Mucosa of stomach (tissue), 1 donor: Measurements from ENCODE around the gene CCNL1.
A peak's percentile ranks its signal among the peaks of the same experiment; 100 is the strongest.
"Not testable (repeated sequence)": the region's sequence is repeated elsewhere in the genome, so short reads cannot be mapped to it uniquely, and the experiment has no call there.

Experiments
- H3K27me3 ChIP-seq: one replicate; pipeline ENCODE4 v1.7.0; 2013; ENCODE audit warnings: mild to moderate bottlenecking, low read length; ENCODE audit not compliant: control insufficient read depth, insufficient read depth
- H3K36me3 ChIP-seq: one replicate; pipeline ENCODE4 v1.7.0; 2013; ENCODE audit warnings: low read length; ENCODE audit not compliant: control insufficient read depth, insufficient read depth
- H3K4me1 ChIP-seq: one replicate; pipeline ENCODE4 v1.7.0; 2013; ENCODE audit warnings: mild to moderate bottlenecking, low read length; ENCODE audit not compliant: control insufficient read depth, insufficient read depth
- H3K4me3 ChIP-seq: one replicate; pipeline ENCODE4 v1.7.0; 2013; ENCODE audit warnings: low read length
- H3K9ac ChIP-seq: one replicate; pipeline ENCODE4 v1.7.0; 2013; ENCODE audit warnings: mild to moderate bottlenecking, low read length, moderate library complexity
- H3K9me3 ChIP-seq: one replicate; pipeline ENCODE4 v1.7.0; 2013; ENCODE audit warnings: mild to moderate bottlenecking, low read length, moderate library complexity; ENCODE audit not compliant: control insufficient read depth
- donor health status: Pancreatic carcinoma.

Gene CCNL1

DNA sequence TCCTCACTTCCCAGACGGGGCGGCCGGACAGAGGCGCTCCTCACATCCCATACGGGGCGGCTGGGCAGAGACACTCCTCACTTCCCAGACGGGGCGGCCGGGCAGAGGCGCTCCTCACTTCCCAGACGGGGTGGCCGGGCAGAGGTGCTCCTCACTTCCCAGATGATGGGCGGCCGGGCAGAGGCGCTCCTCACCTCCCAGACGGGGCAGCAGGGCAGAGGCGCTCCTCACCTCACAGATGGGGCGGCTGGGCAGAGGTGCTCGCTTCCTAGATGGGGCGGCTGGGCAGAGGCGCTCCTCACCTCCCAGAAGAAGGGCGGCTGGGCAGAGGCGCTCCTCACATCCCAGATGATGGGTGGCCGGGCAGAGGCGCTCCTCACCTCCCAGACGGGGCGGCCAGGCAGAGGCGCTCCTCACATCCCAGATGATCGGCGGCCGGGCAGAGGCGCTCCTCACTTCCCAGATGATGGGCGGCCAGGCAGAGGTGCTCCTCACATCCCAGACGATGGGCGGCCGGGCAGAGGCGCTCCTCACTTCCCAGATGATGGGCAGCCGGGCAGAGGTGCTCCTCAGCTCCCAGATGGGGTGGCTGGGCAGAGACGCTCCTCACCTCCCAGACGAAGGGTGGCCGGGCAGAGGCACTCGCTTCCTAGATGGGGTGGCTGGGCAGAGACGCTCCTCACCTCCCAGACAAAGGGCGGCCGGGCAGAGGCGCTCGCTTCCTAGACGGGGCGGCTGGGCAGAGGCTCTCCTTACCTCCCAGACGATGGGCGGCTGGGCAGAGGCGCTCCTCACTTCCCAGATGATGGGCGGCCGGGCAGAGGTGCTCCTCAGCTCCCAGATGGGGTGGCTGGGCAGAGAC lies 18.8 kb upstream of the CCNL1 start:
- H3K9me3 ChIP-seq, H3K9ac ChIP-seq, H3K4me3 ChIP-seq, H3K27me3 ChIP-seq, H3K36me3 ChIP-seq: not testable (repeated sequence)
- H3K4me1 ChIP-seq = peaks cover 11% of the 10 kb centered on the region

DNA sequence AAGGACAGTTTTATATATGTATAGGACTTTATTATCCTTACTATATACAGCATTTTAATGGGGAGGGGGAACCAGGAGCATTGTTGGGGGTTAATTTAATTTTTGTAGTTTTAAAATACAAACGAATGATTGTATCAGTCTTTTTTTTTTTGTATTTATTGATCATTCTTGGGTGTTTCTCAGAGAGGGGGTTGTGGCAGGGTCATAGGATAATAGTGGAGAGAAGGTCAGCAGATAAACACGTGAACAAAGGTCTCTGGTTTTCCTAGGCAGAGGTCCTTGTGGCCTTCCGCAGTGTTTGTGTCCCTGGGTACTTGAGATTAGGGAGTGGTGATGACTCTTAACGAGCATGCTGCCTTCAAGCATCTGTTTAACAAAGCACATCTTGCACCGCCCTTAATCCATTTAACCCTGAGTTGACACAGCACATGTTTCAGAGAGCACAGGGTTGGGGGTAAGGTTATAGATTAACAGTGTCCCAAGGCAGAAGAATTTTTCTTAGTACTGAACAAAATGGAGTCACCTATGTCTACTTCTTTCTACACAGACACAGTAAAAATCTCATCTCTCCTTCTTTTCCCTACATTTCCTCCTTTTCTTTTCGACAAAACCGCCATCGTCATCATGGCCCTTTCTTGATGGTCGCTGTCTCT lies 18.0 kb upstream of the CCNL1 start:
- not testable (repeated sequence) for H3K27me3 ChIP-seq, H3K9ac ChIP-seq, H3K9me3 ChIP-seq, H3K4me3 ChIP-seq, H3K36me3 ChIP-seq
- H3K4me1 ChIP-seq = peaks cover 11% of the 10 kb centered on the region

DNA sequence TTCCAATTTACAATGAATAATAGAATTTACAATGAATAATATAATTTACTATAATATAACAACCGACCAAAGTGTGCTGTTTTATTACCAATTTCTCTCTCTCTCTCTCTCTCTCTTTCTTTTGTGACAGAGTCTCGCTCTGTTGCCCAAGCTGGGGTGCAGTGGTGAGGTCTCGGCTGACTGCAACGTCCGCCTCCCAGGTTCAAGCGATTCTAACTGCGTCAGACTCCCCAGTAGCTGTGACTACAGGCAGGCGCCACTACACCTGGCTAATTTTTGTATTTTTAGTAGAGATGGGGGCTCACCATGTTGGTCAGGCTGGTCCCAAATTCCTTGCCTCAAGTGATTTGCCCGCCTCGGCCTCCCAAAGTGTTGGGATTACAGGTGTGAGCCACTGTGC lies 17.0 kb upstream of the CCNL1 start:
- H3K9ac ChIP-seq = no peak overlapping the region
- H3K4me1 ChIP-seq = peaks cover 11% of the 10 kb centered on the region
- no peaks in the 10 kb centered on the region for H3K36me3 ChIP-seq
- H3K4me3 ChIP-seq = no peak overlapping the region
- H3K9me3 ChIP-seq = no peaks in the 10 kb centered on the region
- H3K27me3 ChIP-seq = no peaks in the 10 kb centered on the region

DNA sequence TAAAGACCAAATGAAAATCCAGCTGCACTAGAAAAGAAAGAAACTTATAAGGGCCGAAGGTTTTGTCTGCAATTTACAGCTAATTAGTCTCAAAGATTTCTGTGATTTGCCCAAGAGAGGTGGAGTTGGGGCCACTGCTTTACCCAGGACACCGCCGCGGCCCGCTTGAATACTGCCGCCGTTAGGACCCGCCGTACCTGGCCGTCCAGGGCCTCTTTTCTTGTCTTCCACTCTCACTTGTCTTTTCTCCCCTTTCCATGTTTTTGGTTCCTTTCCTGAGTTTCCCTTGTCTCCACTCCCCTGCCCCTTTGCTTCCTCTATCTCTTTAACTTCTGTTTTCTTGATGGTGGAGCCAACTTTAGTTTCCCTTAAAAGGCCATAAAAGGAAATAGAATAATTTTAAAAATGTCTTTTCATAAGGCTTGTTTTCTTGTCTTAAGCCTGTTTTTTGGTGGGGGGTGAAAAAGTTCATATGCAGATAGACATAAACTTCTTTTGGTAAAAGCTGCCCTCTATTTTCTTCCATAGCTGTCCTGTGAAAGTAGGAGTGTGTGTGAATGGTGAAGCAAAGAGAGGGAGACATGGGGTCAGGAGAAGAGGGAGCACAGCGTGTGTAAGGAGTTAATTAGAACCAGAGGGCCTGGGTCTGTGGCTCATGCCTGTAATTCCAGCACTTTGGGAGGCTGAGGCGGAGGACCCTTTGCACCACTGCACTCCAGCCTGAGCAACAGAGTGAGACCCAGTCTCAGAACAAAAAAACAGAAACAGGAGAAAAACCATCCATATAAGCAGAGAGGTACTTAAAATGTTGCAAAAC lies 16.0 kb upstream of the CCNL1 start:
- no peaks in the 10 kb centered on the region for H3K9me3 ChIP-seq
- no peaks in the 10 kb centered on the region for H3K36me3 ChIP-seq
- peak overlapping the region; percentile 94 for H3K9ac ChIP-seq
- H3K4me1 ChIP-seq = peaks cover 11% of the 10 kb centered on the region
- H3K27me3 ChIP-seq = no peaks in the 10 kb centered on the region
- peak overlapping the region; percentile 87 for H3K4me3 ChIP-seq

DNA sequence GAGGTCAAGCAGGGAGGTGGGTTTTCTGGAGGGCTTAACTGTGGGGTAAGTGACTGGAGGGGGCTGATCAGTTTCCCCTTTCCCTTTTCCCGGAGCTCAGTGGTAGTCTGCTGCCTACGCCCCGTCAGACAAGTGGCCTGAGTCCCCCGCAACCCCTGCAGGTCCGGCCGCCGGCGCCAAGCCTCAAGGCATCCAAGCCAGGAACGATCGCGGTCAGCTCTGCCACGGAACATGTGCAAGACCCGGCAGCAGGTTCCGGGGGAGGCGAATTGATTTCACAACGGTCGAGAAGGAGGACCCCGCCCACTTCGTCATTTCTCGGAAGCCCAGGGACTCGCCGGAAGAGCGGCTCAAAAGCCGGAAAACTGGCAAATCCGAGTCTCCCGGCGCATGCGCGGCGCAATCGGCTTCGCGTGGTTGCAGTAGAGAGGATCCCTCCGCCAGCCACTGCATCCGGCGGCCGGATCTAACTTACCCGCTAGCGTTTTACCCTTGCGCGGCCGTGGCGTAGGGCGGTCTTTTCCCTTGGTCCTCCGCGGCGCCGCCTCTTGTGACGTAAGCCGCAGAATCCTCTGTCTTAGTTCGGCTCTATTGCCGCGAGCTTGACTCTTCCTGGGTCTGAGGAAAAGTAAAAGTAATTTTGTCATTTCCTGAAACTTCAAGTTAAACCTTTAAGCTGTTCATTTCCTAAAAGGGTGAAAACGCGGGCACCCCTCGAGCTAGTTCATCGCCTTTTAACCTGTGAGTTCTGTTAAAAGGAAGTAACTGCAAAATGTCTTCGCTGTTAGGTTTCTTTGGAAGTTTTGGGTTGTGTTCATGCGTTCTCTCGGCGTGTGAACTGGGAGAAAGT lies 14.9 kb upstream of the CCNL1 start:
- Histone ChIP-seq H3K9ac (peak overlapping the region; percentile 97), H3K9me3 (no peaks in the 10 kb centered on the region), H3K4me3 (peak overlapping the region; percentile 94), H3K36me3 (no peaks in the 10 kb centered on the region), H3K4me1 (peaks cover 11% of the 10 kb centered on the region), H3K27me3 (no peaks in the 10 kb centered on the region)

DNA sequence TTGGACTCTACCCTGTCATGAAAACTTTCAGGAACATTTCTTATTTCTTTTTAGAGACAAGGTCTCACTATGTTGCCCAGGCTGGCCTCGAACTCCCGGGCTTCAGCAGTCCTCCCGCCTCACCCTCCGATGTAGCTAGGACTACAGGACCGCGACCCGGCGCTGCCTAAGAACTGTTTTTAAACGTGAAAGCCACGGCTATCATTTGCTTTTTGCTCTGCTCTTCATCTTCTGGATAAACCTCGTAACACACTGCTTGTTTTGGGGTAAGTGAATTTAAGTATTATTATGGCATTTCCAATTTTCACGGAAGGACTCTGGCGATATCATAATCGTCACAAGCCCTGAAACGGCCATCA lies 14.3 kb upstream of the CCNL1 start:
- Histone ChIP-seq H3K4me1 (peaks cover 11% of the 10 kb centered on the region), H3K9me3 (no peaks in the 10 kb centered on the region), H3K4me3 (peak overlapping the region; percentile 94)

DNA sequence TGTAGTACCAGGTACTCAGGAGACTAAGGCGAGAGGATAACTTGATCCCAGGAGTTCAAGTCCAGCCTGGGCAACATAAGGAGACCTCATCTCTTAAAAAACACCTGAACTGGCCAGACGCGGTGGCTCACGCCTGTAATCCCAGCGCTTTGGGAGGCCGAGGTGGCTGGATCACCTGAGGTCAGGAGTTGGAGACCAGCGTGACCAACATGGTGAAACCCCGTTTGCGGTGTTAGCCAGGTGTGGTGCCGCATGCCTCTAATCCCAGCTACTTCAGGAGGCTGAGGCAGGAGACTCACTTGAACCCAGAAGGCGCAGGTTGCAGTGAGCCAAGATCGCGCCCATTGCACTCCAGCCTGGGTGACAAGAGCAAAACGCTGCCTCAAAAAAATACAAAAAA lies 13.4 kb upstream of the CCNL1 start:
- H3K4me3 ChIP-seq, H3K9me3 ChIP-seq, H3K27me3 ChIP-seq, H3K36me3 ChIP-seq, H3K9ac ChIP-seq: not testable (repeated sequence)
- peaks cover 11% of the 10 kb centered on the region for H3K4me1 ChIP-seq

More for the DNA sequence above, 14.3 kb upstream of the CCNL1 start:
- Histone ChIP-seq H3K9ac (peak overlapping the region; percentile 97), H3K27me3 (no peaks in the 10 kb centered on the region), H3K36me3 (no peaks in the 10 kb centered on the region)

DNA sequence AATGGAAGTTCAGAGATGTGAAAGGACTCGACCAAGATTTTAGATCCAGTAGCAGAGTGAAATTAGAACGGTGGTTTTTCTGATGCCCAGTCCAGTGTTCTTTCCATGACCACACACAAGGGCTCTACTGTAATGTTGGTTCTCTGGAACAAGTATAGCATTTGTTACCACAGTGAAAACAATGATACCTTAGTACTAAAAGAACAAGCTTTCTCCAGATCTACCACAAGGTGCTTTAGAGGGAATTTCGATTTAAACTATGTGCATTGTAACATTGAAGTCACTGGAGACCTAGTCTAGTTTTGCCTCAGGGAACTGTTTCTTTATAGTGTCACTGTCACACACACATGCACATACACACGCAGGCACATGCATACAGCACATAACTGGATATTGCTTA lies 12.8 kb upstream of the CCNL1 start:
- H3K27me3 ChIP-seq = no peaks in the 10 kb centered on the region
- no peak overlapping the region for H3K9ac ChIP-seq
- no peaks in the 10 kb centered on the region for H3K36me3 ChIP-seq
- peaks cover 11% of the 10 kb centered on the region for H3K4me1 ChIP-seq
- no peaks in the 10 kb centered on the region for H3K9me3 ChIP-seq
- H3K4me3 ChIP-seq = no peak overlapping the region

DNA sequence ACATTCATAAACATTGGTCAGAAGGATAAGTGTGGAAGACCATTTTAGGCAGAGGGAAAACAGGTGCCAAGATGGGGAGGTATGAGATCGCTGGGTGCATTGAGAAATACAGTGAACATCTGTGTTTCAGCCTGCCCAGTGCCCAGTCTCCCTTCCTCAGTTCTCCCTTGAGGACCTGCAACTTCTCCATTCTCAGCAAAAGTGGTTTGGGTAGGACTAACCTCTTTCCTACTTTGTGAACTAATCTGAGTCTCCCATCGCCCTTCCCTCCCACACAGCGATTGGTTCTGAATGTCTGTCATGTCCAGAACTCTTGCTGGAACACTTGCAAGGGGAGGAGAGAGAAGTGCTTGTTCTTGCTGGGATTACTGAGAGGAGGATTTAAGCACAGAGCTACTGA lies 10.9 kb upstream of the CCNL1 start:
- H3K4me3 ChIP-seq = no peak overlapping the region
- H3K36me3 ChIP-seq = no peaks in the 10 kb centered on the region
- no peaks in the 10 kb centered on the region for H3K9me3 ChIP-seq
- peaks cover 6% of the 10 kb centered on the region for H3K4me1 ChIP-seq
- no peak overlapping the region for H3K9ac ChIP-seq
- no peaks in the 10 kb centered on the region for H3K27me3 ChIP-seq

DNA sequence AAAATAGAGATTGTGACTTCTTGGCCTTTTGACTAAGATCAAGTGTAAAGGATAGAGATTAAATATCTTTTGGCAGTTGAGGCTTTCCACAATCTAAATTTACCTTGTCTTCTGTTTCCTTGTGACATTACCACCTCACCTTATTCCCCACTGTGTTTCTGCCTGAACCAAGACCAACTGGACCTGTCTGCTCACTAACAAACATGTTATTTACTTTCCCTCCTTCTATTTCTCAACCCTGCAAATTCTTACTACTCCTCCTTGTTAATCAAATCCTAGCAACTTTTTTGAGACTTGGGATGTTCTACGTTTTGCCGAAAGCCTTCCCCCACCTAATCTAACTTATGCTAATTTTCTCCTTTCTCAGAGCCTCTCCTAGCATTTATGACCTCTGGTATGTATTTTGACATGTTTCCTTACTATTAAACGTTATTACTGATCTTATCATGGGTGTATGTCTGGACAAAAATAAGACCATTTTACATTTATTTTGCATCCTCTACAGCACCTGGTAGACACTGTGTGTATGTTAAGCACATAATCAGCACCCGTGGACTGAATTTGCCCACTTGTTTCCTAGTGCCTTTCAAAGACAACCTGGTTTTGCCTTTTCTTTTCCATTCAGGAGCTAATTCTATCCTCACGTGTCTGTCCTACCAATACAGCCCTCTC lies 7.6 kb upstream of the CCNL1 start:
- H3K9me3 ChIP-seq = no peaks in the 10 kb centered on the region
- no peak overlapping the region for H3K9ac ChIP-seq
- no peak overlapping the region for H3K4me3 ChIP-seq
- H3K36me3 ChIP-seq = no peaks in the 10 kb centered on the region
- no peaks in the 10 kb centered on the region for H3K27me3 ChIP-seq
- no peaks in the 10 kb centered on the region for H3K4me1 ChIP-seq

DNA sequence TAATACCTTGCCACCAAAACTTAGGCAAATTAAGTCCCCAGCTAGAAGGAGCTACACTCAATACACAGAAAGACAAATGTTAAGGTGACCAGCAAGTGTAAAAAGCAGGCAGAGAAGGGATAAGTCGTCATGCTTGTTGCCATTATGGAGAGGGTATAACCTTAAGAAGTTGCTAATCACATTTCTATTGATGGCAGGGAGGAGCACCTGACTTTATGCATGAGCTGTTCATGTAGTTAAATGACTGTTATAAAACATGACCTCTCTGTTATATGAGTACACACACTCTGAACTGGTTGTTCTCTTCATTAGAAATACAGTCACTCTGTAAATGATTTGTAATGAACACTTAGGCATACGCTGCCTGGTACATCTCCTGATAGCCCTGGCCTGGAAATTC lies 6.6 kb upstream of the CCNL1 start:
- Histone ChIP-seq H3K9ac (no peak overlapping the region), H3K27me3 (no peaks in the 10 kb centered on the region), H3K4me1 (no peaks in the 10 kb centered on the region), H3K4me3 (no peak overlapping the region), H3K9me3 (no peaks in the 10 kb centered on the region), H3K36me3 (no peaks in the 10 kb centered on the region)
